GM06990 (cell line): ENCODE data around the gene USP10.
A peak's percentile ranks its signal among the peaks of the same experiment; 100 is the strongest.

Experiments used
- DNase-seq: peaks from one replicate; pipeline ENCODE4 v3.0.0-alpha.2; 2011; ENCODE audit not compliant: insufficient read length; ENCODE audit errors: extremely low read depth
- H3K27me3 ChIP-seq: replicated peaks from 2 replicates; pipeline ENCODE4 v1.6.0; 2011; ENCODE audit warnings: low read length; ENCODE audit not compliant: control insufficient read depth, insufficient read depth
- H3K36me3 ChIP-seq: 2 replicates; pipeline ENCODE4 v1.5.1; 2011; ENCODE audit warnings: low read length; ENCODE audit not compliant: control insufficient read depth, insufficient read depth
- H3K4me3 ChIP-seq: replicated peaks from 2 replicates; pipeline ENCODE4 v1.5.1; 2011; ENCODE audit warnings: low read depth, mild to moderate bottlenecking, control low read depth, low read length
- TF ChIP-seq, protein P1 (sequence below): IDR thresholded peaks from 2 replicates; pipeline ENCODE4 v1.5.1; 2011; ENCODE audit warnings: low read length, control low read depth, mild to moderate bottlenecking, inconsistent platforms; ENCODE audit not compliant: insufficient read depth, poor library complexity, severe bottlenecking

Gene USP10

GRCh38 chr16:84819644-84820304, 120.0 kb downstream of the USP10 start, which contains the start of gene CRISPLD2:
Gene CRISPLD2, plus strand, starts transcription at chr16:84819985. Its CDS starts 18,511 bp downstream, at chr16:84838496.
- DNase-seq, result peak; percentile 74
- TF ChIP-seq, protein P1, sequence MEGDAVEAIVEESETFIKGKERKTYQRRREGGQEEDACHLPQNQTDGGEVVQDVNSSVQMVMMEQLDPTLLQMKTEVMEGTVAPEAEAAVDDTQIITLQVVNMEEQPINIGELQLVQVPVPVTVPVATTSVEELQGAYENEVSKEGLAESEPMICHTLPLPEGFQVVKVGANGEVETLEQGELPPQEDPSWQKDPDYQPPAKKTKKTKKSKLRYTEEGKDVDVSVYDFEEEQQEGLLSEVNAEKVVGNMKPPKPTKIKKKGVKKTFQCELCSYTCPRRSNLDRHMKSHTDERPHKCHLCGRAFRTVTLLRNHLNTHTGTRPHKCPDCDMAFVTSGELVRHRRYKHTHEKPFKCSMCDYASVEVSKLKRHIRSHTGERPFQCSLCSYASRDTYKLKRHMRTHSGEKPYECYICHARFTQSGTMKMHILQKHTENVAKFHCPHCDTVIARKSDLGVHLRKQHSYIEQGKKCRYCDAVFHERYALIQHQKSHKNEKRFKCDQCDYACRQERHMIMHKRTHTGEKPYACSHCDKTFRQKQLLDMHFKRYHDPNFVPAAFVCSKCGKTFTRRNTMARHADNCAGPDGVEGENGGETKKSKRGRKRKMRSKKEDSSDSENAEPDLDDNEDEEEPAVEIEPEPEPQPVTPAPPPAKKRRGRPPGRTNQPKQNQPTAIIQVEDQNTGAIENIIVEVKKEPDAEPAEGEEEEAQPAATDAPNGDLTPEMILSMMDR, result no peak
- H3K4me3 ChIP-seq, result no peak within 1 kb of the TSS
- no peaks in the 10 kb centered on the region for H3K36me3 ChIP-seq
- H3K27me3 ChIP-seq, result peaks cover 2% of the 10 kb centered on the region

GRCh38 chr16:84820305-84820684, 120.5 kb downstream of the USP10 start:
- H3K4me3 ChIP-seq, result no peak overlapping the region
- no peak for DNase-seq
- TF ChIP-seq, protein P1, result no peak
- no peaks in the 10 kb centered on the region for H3K36me3 ChIP-seq
- peaks cover 2% of the 10 kb centered on the region for H3K27me3 ChIP-seq

DNA sequence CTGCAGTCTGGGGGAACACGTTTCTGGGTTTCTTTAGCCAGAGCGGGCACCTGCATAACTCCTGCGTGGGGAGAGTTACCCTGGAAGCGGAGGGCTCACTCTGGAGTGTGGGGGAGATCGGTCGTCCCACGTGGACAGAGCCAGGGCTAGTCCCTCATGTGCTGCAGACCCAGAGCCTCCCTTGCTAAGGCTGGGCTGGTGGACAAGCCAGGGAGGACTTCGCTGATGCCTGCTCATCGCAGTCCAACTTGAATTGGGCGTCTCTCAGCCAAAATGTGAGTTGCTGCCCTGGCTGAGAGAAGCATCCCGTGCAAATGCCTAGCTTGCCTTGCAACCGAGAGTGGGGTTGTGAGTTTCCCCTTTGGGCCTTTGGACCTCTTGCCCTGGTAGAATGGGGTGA, 121.0 kb downstream of the USP10 start:
- TF ChIP-seq, protein P1, result no peak
- no peak overlapping the region for H3K4me3 ChIP-seq
- H3K27me3 ChIP-seq, result peaks cover 2% of the 10 kb centered on the region

GRCh38 chr16:84821179-84821578, 121.4 kb downstream of the USP10 start:
- DNase-seq, result no peak
- Histone ChIP-seq H3K36me3 (no peaks in the 10 kb centered on the region), H3K27me3 (peaks cover 2% of the 10 kb centered on the region), H3K4me3 (no peak overlapping the region)
- TF ChIP-seq, protein P1, result no peak

More for the DNA sequence above, 121.0 kb downstream of the USP10 start:
- DNase-seq, result no peak
- no peaks in the 10 kb centered on the region for H3K36me3 ChIP-seq

DNA sequence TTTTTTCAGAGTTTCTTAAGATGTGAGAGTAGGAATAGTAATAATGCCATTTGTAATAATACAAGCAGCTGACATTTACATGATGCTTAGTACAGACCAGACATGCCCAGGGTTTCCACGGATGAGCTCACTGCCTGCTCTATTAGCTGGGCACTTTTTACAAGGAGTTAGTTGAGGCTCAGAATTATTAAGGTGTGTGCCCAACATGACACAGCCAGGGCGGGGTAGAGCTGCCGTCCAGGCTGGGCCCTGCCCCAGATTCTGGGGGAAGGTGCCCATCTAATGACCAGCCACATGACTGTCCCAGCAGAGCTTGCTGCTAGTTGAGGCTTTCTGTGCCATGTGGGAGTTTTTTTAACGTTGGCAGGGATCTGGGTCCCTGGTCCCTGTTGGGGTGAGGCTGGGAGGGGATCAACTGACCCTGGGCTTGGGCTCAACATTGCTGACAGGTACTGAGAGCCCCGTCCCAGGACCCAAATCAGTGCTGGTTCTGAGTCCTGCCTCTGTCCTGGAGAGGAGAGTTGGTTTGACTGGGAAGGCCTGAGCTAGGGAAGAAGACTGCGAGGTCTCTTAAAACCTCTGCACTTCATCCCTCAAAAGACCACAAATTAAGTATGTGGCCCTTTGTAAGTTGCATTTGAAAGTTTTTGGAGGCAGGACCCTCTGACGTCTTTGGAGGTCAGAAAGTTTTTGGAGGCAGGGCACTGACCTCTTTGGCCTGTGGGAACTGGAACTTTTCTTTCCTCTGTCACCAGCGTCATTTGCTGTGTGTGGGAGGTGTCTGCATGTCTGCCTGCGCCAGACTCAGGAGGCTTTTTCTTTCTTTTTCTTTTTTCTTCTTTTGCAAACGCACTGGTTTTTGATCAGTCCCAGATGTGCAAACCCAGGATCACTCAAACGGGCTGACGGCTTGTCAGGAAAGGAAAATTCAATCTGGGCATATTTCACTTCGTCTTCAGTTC, 122.2 kb downstream of the USP10 start:
- H3K36me3 ChIP-seq, result no peaks in the 10 kb centered on the region
- TF ChIP-seq, protein P1, result no peak

More for the DNA sequence above, 122.2 kb downstream of the USP10 start:
- peaks cover 2% of the 10 kb centered on the region for H3K27me3 ChIP-seq
- no peak for DNase-seq
- H3K4me3 ChIP-seq, result no peak overlapping the region
